Hippocampal formation (tissue), 2 donors: ENCODE data around the gene TSPAN15.

Source experiments
- DNase-seq, 2 donors: peaks; one replicate each; lab custom pipeline; 2025; lab: John Stamatoyannopoulos, UW

Gene TSPAN15

DNA sequence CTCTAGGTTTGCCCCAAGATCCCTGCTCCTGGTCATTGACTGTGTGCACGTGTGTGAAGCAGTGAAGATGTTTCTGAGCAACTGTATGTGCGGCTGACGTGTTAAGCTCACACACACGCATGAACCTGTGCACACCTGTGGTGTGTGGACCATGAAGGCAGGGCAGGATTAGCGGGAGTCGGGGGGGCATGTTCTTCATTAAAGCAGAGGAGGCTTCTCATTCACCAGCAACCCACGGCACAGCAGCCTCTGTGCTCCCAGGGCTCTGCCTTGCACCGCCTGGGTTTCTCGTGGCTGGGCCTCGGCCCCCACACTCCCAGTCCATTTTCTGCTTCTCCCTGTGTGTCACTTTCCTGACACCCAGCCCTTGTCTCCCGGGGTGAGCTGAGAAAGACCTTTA is 33.7 kb upstream of the TSPAN15 start:
- DNase-seq = no peak

DNA sequence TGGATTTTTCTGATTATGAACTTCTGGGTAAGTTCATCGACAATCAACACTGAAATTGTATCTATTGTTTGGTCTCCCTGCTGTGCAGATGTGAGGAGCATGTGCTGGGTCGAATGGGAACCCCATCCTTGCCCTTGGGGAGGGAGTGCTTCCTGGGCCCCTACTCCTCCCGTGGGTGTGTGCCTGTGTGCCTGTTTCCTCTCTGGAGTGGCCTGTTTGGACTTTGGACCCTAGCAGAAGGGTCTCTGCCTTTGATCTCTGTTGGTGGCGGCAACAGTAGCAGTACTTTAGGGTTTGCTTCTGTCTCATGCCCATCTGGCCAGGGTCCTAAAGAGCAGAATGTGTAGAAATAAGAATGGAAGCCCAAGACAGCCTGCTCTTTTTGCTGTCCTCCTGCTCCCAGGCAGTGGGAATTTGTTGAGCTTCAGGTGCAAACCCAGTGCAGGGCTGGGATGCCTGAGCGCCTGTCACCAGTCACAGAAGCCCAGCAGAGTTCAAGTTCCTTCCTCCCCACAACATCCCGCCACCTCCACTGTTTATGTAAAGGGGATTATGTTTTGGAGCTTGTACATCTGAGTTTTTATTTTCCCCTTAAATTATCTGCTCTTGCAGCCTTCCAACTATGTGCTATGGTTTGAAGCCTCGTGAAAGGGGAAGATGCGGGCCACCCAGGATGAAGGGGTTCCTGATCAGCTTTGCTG is 33.1 kb upstream of the TSPAN15 start:
- DNase-seq = no peak

DNA sequence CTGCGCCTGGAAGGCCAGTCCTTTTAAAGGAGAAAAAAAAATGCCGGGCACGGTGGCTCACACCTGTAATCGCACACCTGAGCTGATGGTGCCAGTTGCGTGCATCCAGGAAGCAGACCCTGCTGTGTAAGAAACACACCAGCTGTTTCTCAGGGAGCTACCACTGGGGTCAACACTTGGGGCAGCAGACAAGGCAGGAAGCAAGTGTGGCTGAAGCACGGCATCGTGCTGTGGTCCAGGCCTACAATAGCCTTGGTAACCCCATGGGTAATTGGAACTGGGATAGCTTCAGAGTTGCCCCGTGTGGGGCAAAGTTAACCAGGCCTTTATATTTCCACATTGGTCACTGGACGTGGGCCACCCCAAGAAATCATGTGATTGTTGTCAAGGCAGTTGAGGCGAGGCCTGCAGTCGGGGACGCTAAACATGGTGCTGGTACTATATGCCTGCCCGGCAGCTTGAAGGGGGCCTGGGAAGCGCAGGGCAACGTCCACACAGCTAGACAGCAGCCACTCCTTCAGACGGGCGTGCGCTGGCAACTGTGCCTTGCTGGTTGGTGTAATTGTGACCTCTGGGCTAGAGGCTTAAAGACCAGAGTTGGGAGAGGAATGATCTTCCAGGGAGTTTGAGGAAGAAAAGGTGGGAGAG is 32.0 kb upstream of the TSPAN15 start:
- DNase-seq = no peak

DNA sequence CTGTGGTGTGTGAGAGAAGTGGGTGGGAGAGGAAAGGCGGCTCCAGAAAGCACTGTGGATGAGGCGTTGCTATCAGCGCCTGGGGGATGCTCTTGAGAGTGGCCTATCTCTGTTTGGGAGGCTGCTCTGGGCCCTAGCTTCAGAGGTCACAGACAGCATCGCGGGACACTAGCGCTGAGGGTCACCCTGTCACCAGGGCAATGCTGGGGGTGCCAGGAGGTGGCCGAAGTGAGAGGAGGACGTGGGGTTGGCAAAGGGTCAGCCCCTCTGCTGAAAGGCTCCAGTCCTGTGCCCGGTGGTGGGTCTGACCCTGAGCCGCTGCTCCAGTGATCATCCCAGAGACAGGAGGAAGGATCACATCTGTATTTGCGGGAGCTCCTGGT is 31.5 kb upstream of the TSPAN15 start:
- no peak for DNase-seq

DNA sequence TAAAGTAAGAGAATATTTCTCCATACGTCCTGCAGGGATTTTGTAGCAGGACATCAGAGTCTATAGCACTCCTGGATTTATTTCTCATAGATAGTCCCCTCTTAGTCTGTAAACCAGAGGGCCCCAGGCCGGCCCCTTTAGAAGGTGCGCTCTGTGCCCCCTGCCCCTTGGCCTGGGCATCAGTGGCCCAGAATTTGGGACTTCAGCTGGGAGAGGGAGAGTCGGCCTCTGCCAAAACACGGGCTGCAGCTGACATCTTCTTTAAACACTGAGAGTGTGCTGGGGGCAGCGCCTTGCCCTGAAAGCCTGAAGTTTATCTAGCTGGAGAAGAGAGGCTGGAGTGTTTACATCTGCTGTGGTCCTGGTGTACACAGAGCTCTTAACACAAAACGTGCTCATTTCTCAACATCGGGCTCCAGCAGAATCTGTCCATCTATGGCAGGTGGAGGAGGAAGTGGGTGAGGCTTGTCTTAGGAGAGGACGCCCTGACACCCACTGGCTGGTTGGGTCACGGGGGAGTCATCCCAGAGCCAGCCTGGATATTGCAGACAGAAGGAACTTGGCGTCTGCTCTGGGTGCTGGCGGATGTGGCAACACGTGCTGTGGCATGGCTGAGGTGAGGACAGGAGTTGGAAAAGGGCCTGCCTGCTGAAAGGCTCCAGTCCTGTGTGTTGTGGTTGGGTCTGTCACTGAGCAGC is 29.5 kb upstream of the TSPAN15 start:
- no peak for DNase-seq

DNA sequence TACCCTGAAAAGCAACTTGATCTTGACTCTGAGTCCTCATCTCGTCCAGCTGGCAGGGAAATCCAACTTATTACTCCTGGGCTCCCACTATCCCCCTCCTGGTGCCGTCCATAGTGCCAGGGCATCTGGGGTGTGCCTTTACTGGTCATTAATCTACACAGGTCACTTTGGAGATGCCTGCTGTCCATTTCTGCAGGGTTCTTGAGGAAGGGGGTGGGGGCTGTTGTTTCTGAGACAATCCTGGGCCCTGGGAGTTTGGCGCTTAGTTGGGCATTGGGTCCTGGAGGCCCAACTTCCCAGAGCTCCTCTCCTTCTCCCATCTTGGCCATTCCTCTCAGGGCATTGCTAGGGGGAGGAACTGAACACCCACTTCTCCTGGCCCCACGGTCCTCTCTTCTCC is 28.6 kb upstream of the TSPAN15 start:
- no peak for DNase-seq

DNA sequence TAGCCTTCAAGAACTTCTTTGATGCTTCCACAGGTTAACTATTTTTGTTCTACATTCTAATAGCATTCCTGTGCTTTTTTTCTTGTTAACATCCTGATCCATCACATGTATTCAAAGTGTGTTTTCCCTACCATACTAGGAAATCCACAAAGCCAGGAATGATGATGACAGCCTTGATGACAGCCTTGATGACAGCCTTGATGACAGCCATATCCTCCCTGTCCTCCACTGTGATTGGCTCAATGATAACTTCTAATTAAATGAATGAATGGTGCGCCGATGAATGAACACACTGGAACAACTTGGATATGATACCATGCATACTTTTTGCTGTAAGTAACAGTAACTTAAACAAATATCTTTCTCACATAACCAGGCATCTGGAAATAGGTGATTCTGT is 26.2 kb upstream of the TSPAN15 start:
- no peak for DNase-seq

DNA sequence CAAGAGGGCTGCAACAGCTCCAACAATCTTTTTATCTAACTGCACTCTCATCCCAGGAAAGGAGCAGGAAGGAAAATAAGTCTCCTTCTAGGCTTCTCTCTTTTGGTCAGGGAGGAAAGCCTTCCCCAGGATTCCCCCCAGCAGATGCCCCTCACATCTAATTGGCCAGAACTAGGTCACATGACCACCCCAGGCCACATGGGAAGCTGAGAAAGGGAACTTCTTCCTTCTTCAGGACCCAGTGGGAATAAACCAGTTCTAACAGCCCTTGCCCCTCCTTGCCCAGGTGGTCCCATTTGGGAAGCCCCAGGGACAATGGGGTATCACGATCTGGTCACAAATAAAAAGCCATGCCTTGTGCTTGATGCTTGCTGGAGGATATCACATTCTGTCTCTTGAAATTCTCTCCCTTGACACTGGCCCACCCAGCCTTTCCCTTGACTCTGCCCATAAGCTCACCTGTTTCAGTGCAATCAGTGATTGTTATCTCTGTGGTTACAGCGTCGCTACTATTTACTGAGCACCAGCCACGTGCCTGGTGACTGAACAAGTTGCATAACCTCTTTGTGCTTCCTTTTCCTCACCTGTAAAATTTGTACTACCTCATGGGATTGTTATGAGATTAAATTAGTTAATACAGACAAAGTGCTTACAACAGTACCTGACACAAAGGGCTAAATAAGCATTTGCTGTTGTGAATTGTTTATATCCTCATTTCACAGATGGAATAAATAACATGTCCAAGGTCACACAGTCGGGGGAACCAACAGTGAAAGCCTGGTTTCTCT is 25.6 kb upstream of the TSPAN15 start:
- DNase-seq = no peak

DNA sequence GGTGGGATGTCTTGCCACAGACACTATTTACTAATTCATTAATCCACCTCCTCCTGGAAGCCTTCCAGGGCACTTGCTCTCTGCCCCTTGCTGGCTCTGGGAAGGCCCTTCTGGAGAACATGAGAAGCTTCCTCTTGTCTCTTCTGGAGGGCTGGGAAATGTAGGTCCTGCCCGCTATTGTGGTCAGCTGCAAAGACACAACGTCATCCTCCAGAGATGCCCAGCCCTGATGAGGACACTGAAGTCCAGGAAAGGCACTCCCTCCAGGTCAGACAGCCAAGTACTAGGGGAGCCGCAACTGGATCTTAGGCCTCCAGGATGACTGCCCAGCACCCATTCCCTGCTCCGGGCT is 24.9 kb upstream of the TSPAN15 start:
- no peak for DNase-seq

DNA sequence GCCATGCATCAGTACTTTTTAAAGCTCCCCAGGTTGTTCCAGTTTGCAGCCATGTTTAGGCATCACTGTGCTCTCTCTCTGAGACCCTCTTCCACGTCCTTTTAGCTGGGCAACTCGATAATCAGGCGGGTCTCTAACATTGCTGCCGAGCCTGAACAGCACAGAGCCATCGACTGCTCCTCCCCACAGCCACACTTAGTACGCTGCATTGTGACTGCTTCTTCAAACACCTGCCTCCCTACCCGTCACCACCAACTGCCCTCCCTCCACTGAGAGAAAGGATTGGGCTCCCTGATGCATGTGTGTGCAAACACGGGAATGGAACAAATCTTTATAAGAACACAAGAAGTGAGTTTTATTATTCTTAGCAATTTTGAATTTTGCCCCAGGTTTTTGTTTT is 23.1 kb upstream of the TSPAN15 start:
- no peak for DNase-seq

DNA sequence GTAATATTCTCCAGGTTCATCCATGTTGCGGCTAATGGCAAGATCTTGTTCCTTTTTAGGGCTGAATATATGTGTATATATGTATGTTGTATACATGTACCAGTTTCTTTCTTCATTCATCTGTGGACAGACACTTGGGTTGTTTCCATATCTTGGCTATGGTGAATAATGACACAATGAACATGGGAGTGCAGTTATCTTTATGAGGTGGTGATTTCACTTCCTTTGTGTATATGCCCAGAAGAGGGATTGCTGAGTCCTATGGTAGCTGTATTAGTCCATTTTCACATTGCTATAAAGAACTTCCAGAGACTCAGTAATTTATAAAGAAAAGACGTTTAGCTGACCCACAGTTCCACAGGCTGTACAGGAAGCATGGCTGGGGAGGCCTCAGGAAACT is 17.1 kb upstream of the TSPAN15 start:
- no peak for DNase-seq

DNA sequence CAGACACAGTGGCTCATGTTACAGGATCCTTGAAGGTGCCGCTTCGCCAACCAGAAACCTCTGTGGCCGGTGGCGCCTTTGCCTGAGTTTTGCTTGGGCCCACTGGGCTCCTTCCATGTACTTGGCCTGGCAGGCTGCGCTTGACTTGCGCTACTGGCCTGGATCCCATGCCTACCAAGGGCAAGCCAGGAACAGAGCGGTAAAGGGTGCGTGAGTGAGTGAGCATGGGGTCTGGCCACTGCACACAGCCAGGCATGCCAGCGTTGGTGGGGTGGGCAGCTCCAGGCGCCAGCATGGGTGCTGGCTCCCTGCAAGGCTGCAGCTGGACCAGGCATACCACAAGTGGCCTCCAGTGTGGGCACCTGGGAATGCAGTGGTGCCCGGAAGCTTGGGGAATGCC is 16.3 kb upstream of the TSPAN15 start:
- no peak for DNase-seq

DNA sequence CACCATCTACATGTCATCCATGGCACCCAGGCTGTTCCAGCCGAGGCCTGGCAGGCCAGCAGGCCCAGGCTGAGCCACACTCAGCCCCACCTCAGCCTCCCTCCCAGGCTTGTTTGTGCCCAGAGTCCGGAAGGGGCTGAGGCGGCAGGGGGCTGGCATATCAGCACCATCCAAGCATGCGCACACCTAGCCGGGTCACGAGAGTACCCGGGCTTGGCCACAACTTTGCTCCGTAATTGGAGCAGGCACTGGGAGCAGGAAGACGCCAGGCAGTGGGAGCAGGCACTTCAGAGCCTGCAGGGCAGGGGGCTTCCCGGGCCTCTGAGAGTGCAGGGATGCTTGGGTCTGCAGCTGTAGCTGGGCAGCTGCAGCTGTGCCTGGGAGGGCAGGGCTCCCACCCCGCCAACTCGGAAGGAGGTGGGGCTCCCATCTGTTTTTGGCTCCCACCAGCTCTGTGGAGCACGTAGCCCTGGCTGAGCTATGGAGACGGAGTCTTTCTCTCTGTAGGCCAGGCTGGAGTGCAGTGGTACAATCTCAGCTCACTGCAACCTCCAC is 15.2 kb upstream of the TSPAN15 start:
- no peak for DNase-seq

DNA sequence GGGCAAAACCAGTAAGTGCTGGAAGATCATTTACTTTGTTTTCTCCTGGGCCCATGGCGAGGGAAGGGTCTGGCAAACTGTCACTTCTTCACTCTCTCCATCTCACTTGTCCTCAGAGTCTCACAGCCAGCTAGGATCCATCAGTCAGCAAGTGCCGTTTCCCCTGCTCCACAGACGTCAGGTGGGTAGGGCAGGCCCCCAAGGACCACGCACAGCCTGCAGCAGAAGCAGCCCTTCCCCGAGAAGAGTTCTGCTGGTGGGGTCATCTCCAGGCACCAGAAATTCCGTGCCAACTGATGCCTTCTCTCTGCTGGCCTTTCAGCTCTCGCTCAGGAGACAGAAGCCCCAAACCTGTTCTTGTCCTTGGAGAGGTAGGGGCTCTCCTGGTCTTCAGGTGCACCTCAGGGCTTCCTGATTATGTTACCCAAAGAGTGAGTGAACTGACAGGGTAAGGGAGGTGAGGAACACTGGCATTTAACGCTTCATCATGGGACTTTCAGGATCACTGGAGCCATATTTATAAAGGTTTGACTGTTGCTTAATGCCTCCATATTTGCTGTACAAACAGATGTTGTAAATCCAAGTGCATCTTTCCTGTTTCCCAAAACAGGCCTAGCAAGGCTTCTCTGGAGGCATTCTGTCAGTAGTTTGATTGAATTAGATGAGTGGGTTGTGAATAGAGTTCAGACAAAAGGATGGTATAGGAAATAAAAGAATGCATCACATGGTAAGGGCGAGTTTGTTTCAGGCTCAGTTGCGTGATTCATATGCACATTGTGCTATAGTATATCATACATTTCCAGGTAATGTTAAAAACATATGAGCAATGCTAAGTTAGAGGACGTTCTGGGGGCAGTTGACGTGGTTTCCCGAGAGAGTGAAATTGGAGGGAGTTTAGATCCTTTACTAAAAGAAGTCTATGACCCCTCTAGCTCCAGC is 13.7 kb upstream of the TSPAN15 start:
- no peak for DNase-seq

DNA sequence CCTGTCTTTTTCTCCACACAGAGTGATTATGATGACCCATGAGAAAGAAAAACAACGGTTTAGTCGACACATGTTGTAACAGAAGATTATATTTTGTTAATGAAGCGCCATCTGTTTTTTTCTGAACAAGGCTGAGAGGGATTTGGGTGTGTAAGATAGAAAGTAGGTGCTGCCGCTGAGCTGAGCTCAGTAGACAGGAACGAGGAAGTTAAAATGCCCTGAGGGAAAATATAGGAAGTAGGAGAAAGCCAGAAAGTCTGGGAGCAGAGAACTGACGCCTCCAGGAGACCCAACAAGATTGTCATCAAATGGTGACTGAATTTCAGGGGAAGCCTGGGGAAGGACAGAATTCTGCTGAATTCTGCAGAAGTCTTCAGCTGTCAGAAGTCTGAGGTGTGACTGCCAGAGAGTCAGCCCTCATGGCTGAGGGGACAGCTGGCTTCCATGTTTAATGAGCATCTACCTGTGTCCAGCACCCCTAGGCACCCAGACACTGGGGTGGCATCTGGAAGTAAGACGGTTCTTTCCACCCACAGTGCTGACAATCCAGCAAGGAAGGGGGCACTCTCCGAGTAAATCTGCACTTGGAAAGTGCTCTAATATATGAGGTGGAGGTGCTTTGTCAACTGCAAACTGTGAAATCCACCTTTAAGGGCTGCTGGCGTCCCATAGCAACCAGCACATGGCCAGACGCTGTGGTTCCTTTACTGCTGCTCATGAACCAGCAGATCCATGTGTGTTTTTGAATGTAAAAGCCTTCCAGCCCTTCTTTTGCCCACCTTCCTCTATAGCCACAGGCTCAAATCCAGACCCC is 12.5 kb upstream of the TSPAN15 start:
- peak in 1 of 2 donors; percentile 26 for DNase-seq

DNA sequence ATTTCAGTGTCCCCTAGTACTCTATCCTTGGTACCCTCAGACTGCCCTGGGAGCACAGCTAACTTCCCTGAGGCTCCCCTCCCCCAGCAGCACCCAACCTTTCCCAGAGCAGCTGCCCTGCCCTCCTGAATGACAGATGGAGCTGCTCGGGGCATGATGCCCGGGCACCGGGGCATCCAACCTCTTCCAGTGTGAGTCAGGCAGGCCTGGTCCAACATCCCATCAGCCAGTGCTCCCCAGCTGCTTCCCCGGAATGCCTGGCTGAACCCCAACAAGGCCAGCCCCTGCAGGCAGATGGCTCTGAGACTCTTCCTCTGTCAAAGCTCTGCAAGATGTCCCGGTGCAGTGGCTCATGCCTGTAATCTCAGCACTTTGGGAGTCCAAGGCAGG is 11.9 kb upstream of the TSPAN15 start:
- peak in 1 of 2 donors; percentile 40 for DNase-seq

DNA sequence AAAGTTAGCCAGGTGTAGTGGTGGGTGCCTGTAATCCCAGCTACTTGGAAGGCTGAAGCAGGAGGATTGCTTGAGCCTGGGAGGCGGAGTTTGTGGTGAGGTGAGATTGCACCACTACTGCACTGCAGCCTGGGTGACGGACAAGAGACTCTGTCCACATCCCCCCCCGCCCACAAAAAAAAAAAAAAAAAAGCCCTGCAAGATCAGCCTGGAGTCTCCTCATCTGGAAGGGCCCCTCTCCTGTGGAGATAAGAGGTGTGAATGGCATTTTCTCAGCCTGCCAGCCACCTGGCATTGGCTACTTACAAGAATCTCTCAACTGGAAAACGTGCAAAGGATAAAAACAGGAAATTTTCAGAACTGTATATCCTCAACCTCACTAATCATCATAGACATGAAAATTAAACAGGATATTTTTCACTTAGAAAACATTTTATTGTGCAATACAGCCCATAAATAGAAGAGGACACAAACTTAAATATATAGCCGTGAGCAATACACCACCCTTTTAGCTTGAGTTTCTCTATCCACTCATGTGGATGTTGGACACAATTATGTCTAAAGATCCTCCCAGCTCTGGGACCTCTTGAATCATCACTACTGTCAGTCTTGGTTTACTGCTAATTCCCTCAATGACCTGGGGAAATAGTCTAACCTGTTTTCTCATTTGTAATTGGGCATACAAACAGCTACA is 11.3 kb upstream of the TSPAN15 start:
- no peak for DNase-seq

DNA sequence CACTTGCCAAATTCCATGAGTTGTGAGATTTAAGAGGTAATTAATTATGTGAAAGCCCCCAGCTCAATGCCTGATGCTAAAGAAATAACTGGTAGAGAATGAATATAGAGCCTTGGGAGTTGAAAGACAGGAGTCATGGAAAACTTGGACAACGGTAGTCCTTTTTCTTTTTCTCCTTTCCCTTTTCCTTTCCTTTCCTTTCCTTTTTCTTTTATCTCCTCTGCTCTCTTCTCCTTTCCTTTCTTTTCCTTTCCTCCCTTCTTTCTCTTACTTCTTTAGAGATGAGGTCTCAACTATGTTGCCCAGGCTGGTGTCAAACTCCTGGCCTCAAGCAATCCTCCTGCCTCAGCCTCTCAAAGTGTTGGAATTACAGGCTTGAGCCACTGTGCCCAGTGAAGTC is 7.9 kb upstream of the TSPAN15 start:
- no peak for DNase-seq

DNA sequence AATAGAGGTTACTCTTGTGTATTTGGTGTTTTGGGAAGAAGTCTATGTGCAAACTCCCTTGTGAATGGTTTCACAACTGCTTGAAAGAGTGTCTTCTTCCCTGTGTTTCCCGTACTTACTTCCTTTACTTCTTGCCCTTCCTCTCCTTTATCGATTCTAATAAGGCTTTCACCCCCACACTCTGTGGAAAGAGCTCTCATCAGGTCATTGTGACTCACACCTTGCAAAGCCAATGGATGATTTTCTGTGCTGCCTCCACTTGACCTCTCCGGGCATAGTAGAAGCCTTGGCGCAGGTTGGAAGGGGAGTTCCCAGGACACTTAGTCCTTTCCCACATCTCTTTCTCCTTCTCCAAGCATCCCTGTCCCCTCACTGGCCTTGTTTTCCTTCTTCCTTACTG is 6.2 kb upstream of the TSPAN15 start:
- DNase-seq = no peak

DNA sequence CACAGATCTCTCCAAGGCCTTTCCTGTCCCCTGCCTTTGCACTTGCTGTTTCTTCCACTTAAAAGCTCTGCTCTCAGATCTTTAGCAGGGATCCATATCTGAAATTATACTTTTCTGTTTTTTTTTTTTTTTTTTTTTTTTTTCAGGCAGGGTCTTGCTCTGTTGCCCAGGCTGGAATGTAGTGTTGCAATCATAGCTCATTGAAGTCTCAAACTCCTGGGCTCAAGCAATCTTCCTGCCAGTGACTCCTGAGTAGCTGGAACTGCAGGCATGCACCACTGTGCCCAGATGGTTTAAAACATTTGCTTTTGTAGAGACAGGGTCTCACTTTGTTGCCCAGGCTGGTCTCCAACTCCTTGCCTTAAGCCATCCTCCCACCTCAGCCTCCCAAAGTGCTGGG is 5.0 kb upstream of the TSPAN15 start:
- DNase-seq = no peak
